ENCODE data around the gene PAFAH2. TPM values are rescaled to one million over a fixed set of nuclear protein-coding genes. Genes with fewer than 3 reads are reported as not detected.

The PAFAH2 gene
- total RNA-seq, 1 experiment from 2014 or later: 13.0 TPM

DNA sequence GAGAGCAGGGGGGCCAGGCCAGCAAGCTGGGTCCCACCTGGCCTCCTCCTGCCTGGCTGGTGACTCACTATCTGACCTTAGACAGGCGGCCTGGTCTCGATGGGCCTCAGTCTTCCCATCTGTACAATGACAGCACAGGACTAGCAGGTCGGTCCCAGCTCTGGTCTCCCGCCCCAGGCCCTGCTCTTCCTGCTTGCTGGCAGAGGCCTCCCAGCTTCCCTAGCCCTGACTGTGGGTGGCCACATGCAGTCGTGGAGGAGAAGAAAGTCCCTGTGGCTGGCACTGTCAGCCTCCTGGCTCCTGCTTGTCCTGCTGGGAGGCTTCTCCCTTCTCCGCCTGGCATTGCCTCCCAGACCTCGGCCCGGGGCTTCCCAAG lies 24.5 kb upstream of the PAFAH2 start:
- Histone ChIP-seq H4K20me1 (ENCODE audit: insufficient read depth) (no peaks in the 10 kb centered on the region), H3K4me3 (replicated peaks in 1 of 2; ENCODE audit: low read depth in 1 of 2, low read length in 2 of 2) (no peak overlapping the region), H3K9me3 (ENCODE audit: control insufficient read depth in 1 of 2, insufficient read depth in 1 of 2, low read depth in 1 of 2, low read length in 2 of 2) (no peaks in the 10 kb centered on the region), H3K79me2 (ENCODE audit: insufficient read depth, low read length) (no peaks in the 10 kb centered on the region), H3K36me3 (ENCODE audit: control insufficient read depth in 1 of 2, insufficient read depth in 2 of 2, low read length in 2 of 2) (no peaks in the 10 kb centered on the region), H3K9me2 (ENCODE audit: insufficient read depth) (no peaks in the 10 kb centered on the region), H3K27ac (ENCODE audit: low read depth, low read length) (no peak overlapping the region), H3K4me1 (ENCODE audit: control insufficient read depth in 1 of 2, insufficient read depth in 2 of 2, low read length in 2 of 2) (0 out of 4 replicates have a peak, but pooled peaks cover 0 to 5% of the 10 kb centered on the region in 2 experiments), H3K27me3 (ENCODE audit: insufficient read depth, low read length) (no peaks in the 10 kb centered on the region), H2AFZ (ENCODE audit: low read depth, low read length, poor library complexity, severe bottlenecking) (no peak overlapping the region), H3K9ac (ENCODE audit: low read length) (no peak overlapping the region), H3K4me2 (ENCODE audit: low read length) (no peak overlapping the region)
- POLR2A ChIA-PET: no interaction called here
- CTCF ChIA-PET: no interaction called here
- RAD21 ChIA-PET (ENCODE audit: low non-redundant PET in 1 of 2, low total read pairs in 2 of 2, uncharacterized antibody in 2 of 2, unreplicated experiment in 2 of 2): no interaction called here
- intact Hi-C loops (cut with micrococcal nuclease): no loop called here
- TF ChIP-seq JUND (IDR thresholded peaks at IDR 0.05) (no peak), RAD21 (IDR thresholded peaks at IDR 0.05; ENCODE audit: low read depth) (no peak), ZNF274 (IDR thresholded peaks at IDR 0.05; ENCODE audit: low read depth, low read length) (no peak), TCF7L2 (IDR thresholded peaks at IDR 0.05; ENCODE audit: borderline replicate concordance, extremely low read depth, insufficient read depth, insufficient read length) (no peak), POLR2A (IDR thresholded peaks at IDR 0.05; ENCODE audit: borderline replicate concordance, extremely low read depth, insufficient read depth, insufficient read length) (no peak), SP1 (IDR thresholded peaks at IDR 0.05; ENCODE audit: low read depth) (no peak), ELF1 (IDR thresholded peaks at IDR 0.05; ENCODE audit: borderline replicate concordance, low read depth) (no peak), ZFX (IDR thresholded peaks at IDR 0.05) (no peak), SRF (IDR thresholded peaks at IDR 0.05; ENCODE audit: low read depth) (no peak)
- TF ChIP-seq, protein P1, sequence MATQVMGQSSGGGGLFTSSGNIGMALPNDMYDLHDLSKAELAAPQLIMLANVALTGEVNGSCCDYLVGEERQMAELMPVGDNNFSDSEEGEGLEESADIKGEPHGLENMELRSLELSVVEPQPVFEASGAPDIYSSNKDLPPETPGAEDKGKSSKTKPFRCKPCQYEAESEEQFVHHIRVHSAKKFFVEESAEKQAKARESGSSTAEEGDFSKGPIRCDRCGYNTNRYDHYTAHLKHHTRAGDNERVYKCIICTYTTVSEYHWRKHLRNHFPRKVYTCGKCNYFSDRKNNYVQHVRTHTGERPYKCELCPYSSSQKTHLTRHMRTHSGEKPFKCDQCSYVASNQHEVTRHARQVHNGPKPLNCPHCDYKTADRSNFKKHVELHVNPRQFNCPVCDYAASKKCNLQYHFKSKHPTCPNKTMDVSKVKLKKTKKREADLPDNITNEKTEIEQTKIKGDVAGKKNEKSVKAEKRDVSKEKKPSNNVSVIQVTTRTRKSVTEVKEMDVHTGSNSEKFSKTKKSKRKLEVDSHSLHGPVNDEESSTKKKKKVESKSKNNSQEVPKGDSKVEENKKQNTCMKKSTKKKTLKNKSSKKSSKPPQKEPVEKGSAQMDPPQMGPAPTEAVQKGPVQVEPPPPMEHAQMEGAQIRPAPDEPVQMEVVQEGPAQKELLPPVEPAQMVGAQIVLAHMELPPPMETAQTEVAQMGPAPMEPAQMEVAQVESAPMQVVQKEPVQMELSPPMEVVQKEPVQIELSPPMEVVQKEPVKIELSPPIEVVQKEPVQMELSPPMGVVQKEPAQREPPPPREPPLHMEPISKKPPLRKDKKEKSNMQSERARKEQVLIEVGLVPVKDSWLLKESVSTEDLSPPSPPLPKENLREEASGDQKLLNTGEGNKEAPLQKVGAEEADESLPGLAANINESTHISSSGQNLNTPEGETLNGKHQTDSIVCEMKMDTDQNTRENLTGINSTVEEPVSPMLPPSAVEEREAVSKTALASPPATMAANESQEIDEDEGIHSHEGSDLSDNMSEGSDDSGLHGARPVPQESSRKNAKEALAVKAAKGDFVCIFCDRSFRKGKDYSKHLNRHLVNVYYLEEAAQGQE (IDR thresholded peaks at IDR 0.05; ENCODE audit: low read depth): no peak
- BruUV-seq (replicated peaks): no TSS peak
- DNase-seq (ENCODE audit: low read depth, low spot score): no peak
- ATAC-seq: no peak
